Neural crest cell (in vitro differentiated cells): ENCODE measurements around the gene TRIM72. TPM values are rescaled to one million over a fixed set of nuclear protein-coding genes. Genes with fewer than 3 reads are reported as not detected.

Experiments used
- DNase-seq: peaks from one replicate; pipeline ENCODE4 v3.0.0; 2021; ENCODE audit warnings: low read depth, mixed read lengths, low spot score
- H3K27ac Mint-ChIP-seq: one replicate; pipeline ENCODE4 v1.8.0; 2021; ENCODE audit warnings: mild to moderate bottlenecking, mixed read lengths; ENCODE audit not compliant: unreplicated experiment
- H3K27me3 Mint-ChIP-seq: 2 replicates; pipeline ENCODE4 v1.8.0; 2021; ENCODE audit warnings: low read depth, mild to moderate bottlenecking, mixed read lengths
- H3K36me3 Mint-ChIP-seq: 2 replicates; pipeline ENCODE4 v1.8.0; 2021; ENCODE audit warnings: low read depth, mild to moderate bottlenecking, mixed read lengths
- H3K4me1 Mint-ChIP-seq: 2 replicates; pipeline ENCODE4 v1.8.0; 2021; ENCODE audit warnings: mixed read lengths
- H3K4me3 Mint-ChIP-seq: one replicate; pipeline ENCODE4 v1.8.0; 2021; ENCODE audit warnings: mild to moderate bottlenecking, mixed read lengths
- H3K9me3 Mint-ChIP-seq: 2 replicates; pipeline ENCODE4 v1.8.0; 2021; ENCODE audit warnings: mixed read lengths
- total RNA-seq: library from RNA; stranded (reverse); gene quantifications from 2 replicates; pipeline ENCODE4 v1.2.1, GENCODE V29; 2021
- TF ChIP-seq, protein P1 (sequence below): fragments of 200-600 bp; sonication (generic); conservative IDR thresholded peaks from 2 replicates; pipeline ENCODE4 v1.5.0; 2021; ENCODE audit warnings: antibody characterized with exemption, mild to moderate bottlenecking

The TRIM72 gene
- total RNA-seq, 1 donor from 2014 or later: 0.05 TPM

DNA sequence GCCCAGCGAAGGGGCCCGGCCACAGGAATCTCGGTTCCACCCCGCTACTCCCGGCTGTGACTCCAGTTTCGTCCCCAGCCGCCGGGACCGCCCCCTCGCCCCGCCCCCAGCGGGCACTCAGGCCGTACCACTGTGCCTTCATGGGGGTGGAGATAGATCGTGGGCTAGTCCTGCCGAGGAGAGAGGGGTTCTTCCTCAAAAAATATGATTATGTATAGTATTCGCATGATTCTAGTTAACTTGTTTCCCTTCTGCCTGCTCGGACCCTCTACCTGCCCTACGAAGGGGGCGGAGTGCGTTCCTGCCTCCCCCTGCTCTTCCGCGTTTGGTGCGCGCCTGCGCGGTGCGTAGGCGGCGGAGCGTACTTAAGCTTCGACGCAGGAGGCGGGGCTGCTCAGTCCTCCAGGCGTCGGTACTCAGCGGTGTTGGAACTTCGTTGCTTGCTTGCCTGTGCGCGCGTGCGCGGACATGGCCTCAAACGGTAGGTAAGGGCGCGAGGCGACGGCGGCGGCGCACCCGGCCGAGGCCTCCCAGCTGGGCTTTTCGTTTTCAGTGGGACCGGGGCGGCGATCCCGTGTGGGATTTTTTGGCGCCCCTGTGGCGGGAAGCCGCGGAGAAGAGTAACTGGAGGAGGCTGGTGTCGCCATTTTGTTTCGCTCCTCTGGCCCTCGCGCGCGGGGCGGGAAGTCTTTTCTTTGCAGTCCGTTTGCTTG, 34.0 kb upstream of the TRIM72 start, which contains the start of gene FUS:
Gene FUS (plus strand): TSS at position 393 of the 713 bp plus-strand sequence. CDS start 76 bp downstream, at position 469.
- TF ChIP-seq, protein P1, sequence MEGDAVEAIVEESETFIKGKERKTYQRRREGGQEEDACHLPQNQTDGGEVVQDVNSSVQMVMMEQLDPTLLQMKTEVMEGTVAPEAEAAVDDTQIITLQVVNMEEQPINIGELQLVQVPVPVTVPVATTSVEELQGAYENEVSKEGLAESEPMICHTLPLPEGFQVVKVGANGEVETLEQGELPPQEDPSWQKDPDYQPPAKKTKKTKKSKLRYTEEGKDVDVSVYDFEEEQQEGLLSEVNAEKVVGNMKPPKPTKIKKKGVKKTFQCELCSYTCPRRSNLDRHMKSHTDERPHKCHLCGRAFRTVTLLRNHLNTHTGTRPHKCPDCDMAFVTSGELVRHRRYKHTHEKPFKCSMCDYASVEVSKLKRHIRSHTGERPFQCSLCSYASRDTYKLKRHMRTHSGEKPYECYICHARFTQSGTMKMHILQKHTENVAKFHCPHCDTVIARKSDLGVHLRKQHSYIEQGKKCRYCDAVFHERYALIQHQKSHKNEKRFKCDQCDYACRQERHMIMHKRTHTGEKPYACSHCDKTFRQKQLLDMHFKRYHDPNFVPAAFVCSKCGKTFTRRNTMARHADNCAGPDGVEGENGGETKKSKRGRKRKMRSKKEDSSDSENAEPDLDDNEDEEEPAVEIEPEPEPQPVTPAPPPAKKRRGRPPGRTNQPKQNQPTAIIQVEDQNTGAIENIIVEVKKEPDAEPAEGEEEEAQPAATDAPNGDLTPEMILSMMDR: no peak
- peaks cover 33% of the 10 kb centered on the region for H3K36me3 Mint-ChIP-seq
- H3K4me1 Mint-ChIP-seq: peaks cover 52% of the 10 kb centered on the region
- H3K9me3 Mint-ChIP-seq: no peaks in the 10 kb centered on the region
- DNase-seq: peak; percentile 87
- H3K27ac Mint-ChIP-seq: peak within 1 kb of the TSS; percentile 100
- peaks cover 35% of the 10 kb centered on the region for H3K27me3 Mint-ChIP-seq
- H3K4me3 Mint-ChIP-seq: peak within 1 kb of the TSS; percentile 99

GRCh38 chr16:31181102-31181830, 32.7 kb upstream of the TRIM72 start:
- no peak for DNase-seq
- Mint-ChIP-seq H3K4me1 (peaks cover 66% of the 10 kb centered on the region), H3K27me3 (peaks cover 36% of the 10 kb centered on the region), H3K9me3 (no peaks in the 10 kb centered on the region), H3K4me3 (peak overlapping the region; percentile 99), H3K27ac (peak overlapping the region; percentile 100), H3K36me3 (peaks cover 46% of the 10 kb centered on the region)
- TF ChIP-seq, protein P1: no peak

DNA sequence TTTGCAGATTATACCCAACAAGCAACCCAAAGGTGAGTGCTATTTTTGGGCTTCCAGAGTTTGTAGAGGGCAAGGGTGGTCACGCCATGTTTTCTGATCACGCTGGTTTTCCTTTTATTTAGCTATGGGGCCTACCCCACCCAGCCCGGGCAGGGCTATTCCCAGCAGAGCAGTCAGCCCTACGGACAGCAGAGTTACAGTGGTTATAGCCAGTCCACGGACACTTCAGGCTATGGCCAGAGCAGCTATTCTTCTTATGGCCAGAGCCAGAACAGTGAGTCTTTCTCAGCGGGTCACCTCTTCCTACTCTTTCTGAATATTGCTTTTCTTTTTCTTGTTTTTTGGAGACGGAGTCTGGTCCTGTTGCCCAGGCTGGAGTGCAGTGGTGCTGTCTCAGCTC, 31.5 kb upstream of the TRIM72 start:
- TF ChIP-seq, protein P1: no peak
- no peak for DNase-seq
- Mint-ChIP-seq H3K4me1 (peaks cover 73% of the 10 kb centered on the region), H3K27me3 (peaks cover 41% of the 10 kb centered on the region), H3K9me3 (no peaks in the 10 kb centered on the region), H3K4me3 (peak overlapping the region; percentile 99), H3K27ac (peak overlapping the region; percentile 38), H3K36me3 (peaks cover 57% of the 10 kb centered on the region)

DNA sequence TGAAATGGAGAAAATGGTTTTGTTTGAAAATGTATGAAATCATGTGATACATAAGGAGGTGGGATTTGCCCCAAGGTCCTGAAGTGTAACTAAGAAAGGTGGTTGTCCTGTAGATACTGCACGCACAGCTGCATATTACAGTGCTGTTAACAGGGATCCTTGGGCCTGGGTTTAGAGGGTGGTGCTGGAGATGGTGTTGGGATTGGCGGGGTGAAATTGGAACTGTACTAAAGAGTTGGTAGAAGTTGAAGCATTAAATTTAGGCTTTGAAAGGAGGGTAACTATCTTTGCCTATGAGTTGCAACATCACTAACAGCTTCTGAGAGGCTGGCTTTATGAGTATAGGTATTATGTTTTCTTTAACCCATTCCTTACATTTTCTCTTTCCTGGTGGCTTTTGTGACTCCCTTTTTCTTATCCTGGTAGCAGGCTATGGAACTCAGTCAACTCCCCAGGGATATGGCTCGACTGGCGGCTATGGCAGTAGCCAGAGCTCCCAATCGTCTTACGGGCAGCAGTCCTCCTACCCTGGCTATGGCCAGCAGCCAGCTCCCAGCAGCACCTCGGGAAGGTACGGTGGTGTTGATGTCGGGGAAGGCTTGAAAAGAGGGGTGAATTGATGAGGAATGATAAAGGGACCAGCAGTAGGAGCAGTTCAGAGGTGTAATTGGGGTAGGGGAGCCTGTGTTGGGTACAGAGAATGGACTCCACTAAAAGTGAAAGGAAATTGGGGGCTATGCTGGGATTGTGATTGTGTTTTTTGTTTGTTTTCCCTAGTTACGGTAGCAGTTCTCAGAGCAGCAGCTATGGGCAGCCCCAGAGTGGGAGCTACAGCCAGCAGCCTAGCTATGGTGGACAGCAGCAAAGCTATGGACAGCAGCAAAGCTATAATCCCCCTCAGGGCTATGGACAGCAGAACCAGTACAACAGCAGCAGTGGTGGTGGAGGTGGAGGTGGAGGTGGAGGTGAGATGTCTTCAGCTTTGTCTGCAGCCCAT, 30.2 kb upstream of the TRIM72 start:
- peak overlapping the region; percentile 99 for H3K4me3 Mint-ChIP-seq
- peak overlapping the region; percentile 93 for H3K27ac Mint-ChIP-seq
- no peaks in the 10 kb centered on the region for H3K9me3 Mint-ChIP-seq
- no peak for DNase-seq
- peaks cover 70% of the 10 kb centered on the region for H3K4me1 Mint-ChIP-seq
- peaks cover 70% of the 10 kb centered on the region for H3K36me3 Mint-ChIP-seq
- TF ChIP-seq, protein P1: no peak
- H3K27me3 Mint-ChIP-seq: peaks cover 49% of the 10 kb centered on the region

- H3K9me3 Mint-ChIP-seq: no peaks in the 10 kb centered on the region
- TF ChIP-seq, protein P1: no peak
- H3K27me3 Mint-ChIP-seq: peaks cover 50% of the 10 kb centered on the region
- peaks cover 65% of the 10 kb centered on the region for H3K4me1 Mint-ChIP-seq
- no peak for DNase-seq
- no peak overlapping the region for H3K27ac Mint-ChIP-seq
- H3K36me3 Mint-ChIP-seq: peaks cover 80% of the 10 kb centered on the region
- H3K4me3 Mint-ChIP-seq: peak overlapping the region; percentile 60
These were observed 29.0 kb upstream of the TRIM72 start for GRCh38 chr16:31184888-31185287.
